HG02973 (cell line): ENCODE results near the gene CUX1.

Experiments used
- ATAC-seq: cut with Tn5 transposase; IDR thresholded peaks from one replicate; pipeline ENCODE4 v1.9.1; 2021; ENCODE audit warnings: moderate library complexity; ENCODE audit not compliant: unreplicated experiment

Gene CUX1

DNA sequence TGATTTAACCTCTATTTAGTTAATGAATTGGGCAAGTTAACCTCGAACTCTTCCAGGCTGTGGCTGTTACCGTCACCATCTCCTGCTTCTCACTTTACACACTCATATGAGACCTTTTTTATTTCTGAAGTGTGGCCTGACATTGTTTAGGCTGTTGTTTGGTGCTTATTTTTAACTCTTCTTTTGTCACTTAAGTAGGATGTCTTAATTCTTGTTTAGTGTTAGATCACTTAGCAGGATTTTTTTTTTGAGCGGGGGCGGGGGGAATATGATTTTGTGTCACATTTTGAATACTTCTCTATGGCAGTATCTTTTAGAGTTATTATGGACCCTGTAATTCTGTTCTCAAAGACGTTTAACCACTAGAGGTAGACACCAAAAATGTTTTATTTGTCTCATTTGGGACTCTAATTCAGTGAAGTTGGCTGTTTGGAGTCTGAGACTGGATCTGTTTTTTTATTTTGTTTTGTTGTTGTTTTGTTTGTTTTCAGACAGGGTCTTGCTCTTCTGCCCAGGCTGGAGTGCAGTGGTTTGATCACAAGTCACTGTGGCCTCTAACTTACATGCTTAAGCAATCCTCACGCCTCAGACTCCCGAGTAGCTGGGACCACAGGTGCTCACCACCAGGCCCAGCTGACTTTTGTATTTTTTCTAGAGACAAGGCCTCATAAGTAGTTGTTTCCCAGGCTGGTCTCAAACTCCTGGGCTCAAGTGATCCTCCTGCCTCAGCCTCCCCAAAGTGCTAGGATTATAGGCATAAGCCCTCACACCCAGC, 73.5 kb downstream of the CUX1 start:
- no peak for ATAC-seq

DNA sequence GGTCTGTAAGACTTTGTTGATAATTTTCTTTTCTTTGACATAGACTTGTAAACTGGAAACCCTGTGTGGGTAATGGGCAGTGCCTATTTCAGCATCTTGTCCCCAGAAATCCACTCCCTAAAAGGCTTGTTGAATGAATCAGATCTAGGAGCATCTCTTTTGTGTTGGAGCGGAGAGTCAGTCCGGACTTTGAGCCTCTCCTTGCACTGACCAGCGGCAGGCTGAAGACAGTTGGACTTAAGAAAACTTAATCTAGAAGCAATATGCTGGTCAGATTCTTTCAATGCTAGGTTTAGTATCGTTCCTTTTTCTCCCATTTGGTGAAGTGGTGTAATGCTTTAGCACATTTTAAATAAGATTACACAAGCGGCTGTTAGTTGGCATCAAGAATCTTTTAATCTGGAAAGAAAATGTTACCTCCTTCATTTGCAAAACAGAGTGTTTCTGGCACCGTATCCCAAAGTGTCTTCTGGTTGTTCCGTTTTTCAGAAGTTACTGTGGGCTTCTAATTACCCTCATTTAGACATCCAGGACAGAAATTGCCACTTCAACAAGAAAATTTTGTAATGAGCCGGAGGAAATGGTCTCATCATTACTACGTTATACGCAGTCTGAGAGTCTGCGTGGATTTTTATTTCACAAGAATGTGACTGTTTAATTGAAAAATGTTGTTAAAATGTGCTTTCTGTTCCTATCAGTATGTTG, 74.7 kb downstream of the CUX1 start:
- no peak for ATAC-seq

- no peak for ATAC-seq
Measured at GRCh38 chr7:101893341-101894082, 76.1 kb downstream of the CUX1 start.

GRCh38 chr7:101896316-101896715, 78.9 kb downstream of the CUX1 start:
- ATAC-seq, result no peak

DNA sequence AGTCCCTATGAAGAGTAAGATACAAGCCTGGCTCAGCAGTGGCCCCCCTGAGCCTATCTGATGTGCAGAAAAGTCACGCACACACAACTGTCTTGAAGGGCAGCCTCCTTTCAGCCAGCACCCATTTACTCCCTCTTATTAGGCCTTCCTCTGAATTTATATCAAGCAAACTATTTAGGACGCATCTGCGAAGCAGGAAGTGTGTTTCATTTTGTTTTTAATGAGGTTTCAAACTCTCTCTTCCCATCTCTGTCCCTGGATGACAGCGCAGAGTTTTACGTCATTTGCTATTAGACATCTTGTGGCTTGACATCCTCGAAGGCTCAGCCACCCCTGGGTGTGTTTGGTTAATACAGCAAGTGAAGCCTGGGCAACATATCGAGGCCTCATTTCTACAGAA, 79.5 kb downstream of the CUX1 start:
- no peak for ATAC-seq

GRCh38 chr7:101898106-101898505, 80.7 kb downstream of the CUX1 start:
- ATAC-seq, result no peak

DNA sequence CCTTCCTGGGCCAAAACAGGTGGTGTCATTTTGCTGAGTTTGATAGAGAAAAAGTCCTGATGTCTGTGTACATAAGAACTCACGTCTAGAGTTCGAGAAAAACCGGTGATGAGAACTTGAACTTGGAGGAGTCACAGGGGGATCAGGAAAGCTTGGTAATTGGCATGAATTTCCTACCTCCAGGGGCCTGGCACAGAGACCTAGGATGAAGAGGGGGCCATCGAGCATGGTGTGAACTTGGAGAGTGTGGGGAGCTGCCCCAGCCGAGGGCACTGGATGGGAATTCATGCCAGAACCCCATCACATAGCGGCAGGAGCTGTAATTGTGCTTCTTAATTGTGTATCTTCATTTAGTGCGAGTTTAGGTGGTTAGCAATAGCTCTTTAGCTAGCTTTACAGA, 82.2 kb downstream of the CUX1 start:
- ATAC-seq, result no peak

DNA sequence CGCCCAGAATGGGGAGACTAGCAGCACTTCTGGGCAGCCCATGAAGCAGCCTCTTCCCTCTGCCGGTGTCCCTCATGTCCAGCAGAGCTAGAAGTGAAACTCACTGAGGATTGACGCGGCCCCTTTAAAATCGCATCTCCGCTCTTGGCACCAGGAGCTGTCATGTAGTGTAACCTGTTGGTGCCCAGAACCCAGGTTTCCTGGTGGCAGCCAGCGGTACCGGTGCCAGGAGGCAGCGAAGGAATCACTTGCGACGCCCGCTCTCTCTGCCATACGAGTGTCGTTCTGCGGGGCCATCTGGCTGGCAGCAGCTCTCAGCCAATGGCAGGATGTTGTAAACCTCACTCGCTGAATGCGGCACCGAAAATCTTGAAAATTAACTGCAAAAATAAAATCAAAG, 82.7 kb downstream of the CUX1 start:
- ATAC-seq, result no peak

DNA sequence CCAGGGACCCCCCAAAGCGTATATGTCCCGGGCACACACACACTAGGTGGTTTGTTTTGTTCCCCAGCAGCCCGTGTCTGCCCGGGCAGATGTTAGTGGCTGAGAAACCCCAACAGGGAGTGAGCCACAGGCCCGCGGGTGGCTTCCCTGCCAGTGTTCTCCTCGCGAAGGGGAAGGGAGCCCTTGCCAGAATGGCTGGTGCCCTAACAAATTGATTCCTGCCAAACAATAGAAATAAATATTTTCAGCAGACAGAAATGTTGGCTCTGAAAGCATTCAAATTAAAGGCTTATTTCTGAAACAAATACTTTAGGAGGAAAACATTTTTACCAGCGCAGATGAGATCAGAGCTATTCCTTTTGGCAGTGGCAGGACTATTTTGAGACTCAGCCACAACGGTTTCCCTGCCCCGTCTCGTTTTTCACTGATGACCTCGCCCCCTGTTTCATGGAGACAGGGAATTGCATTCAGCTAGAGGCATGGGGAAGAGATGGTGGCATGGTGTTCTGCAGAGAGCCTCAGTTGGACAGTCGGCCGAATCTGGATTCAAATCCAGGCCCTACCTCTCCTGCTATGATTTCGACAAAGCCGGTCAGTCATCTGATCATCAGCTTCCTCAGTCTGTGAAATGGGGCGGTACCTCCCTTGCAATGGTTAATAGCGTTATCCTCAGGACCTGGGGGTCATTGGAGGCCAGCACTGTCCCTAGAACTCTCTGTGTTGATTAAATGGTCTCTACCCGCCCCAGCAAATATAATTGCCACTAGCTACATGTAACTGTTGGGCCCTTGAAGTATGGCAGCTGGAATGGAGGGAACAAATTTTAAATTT, 84.5 kb downstream of the CUX1 start:
- no peak for ATAC-seq

GRCh38 chr7:101902680-101903514, 85.5 kb downstream of the CUX1 start:
- no peak for ATAC-seq

DNA sequence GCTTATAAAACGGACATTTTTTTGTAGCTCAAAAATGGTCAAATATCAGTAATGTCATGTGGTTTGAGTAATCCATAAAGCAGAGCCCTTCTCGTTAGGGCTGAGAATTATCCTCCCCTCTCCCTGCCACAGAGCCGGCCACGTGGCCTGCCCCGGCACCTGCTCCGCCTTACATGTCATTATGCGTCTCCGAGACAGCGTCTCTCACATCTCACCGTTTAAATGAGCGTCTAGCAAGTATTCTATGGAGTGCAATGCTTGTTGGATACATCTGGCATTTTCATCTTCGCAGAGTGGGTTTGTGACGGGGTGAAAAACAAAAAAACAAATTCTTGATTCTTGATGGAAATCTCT, 86.1 kb downstream of the CUX1 start:
- no peak for ATAC-seq

DNA sequence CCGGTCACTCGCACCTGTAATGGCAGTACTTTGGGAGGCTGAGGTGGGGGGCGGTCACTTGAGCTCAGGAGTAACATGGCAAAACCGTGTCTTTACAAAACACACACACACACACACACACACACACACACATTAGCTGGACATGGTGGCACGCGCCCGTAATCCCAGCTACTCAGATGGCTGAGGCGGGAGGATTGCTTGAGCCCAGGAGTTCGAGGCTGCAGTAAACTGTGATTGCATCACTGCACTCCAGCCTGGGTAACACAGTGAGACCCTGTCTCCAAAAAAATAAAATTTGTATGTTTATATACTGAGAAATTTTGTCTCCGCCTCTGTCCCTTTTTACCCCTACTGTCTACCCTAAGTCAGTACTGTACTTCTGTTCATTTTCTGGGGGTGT, 86.6 kb downstream of the CUX1 start:
- no peak for ATAC-seq

- no peak for ATAC-seq
Measured at GRCh38 chr7:101905203-101905865, 87.9 kb downstream of the CUX1 start.

DNA sequence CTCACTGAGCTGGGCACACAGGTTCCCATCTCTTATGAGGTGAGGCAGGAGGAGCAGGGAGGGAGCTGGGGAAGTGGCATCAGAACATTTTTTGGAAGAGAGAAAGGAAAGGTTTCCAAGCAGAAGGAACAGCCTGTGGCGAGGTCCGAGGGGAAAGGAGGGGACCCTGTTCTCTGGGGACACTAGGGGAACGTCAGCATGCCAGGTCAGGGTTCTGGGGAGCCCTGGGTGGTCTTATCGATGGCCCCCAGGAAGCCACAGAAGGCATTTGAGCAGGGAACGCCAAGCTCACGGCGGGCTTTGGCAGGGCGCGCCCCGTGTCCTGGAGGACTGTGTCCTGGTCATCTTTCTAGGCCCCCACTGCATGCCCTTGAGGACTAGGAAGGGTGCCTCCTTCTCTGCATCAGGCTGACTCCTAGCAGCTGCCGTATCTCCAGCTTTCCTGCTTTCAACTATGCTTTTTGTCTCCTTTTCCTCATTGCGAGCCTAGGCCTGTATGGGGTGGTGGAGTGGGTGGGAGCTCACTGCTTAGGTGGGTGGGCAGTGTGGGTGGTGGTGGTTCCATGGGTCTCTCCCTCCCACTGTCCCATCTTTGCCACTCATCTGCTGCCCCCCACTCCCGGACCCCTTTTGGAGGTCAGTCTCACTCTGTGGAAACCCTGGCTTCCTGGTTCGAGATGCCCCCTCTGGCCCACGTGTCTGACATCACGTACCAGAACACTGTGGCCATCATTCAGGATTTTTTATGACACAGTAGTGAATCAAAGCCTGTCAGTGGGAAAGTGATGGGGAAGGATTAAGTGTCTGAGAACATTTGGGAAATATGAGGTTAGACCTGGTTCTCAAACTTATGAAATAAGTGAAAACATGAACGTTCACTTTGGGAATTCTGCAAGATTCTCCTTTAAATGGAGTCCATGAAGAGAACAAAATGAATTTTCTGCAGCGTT, 89.1 kb downstream of the CUX1 start:
- no peak for ATAC-seq

DNA sequence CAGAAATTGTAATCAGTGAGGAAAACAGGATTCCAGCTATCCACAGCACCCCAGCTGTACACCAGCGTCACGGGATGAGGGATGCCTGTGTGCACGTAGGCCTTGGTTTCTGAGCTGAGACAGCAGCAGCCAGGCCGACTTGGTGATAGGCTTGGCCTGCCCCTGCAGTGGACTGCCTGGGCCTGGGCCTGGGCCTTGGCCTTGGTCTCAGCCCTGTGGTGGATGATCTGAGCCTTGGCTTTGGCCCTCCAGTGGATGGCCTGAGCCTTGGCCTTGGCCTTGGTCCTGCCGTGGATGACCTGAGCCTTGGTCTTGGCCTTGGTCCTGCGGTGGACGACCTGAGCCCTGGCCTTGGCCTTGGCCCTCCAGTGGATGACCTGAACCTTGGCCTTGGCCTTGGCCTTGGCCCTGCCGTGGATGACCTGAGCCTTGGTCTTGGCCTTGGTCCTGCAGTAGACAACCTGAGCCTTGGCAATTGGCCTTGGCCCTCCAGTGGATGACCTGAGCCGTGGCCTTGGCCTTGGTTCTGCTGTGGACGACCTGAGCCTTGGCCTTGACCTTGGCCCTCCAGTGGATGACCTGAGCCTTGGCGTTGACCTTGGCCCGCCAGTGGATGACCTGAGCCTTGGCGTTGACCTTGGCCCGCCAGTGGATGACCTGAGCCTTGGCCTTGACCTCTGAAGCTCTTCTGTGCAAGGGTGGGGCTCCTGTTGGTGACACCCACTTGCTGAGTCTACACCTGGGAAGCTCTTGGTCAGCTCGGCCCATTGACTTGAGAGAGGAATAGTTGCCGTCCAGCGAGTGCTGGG, 93.8 kb downstream of the CUX1 start:
- ATAC-seq, result no peak

- ATAC-seq, result no peak
Measured at GRCh38 chr7:101911800-101912715, 94.6 kb downstream of the CUX1 start.

DNA sequence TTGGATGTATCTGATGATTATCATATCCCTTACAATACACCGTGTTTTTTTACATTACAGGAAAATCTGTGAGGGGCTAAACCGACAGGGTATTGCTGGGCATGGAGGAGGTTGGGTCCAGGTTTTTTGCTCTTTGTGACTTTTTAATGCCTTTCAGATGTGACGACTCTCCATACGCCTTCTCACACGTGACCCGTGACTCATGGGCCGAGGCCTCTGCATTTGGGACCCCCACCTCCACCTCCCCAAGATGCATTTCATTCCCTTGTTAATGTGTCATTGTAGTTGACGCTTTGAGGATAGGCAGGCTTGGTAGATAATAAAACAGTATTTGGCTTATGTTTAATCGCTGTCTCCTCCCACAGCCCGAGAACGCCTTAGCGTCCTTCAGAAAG, 95.3 kb downstream of the CUX1 start:
- no peak for ATAC-seq
